Neuronal stem cell (in vitro differentiated cells): ENCODE data around the gene MAP1LC3C. TPM values are rescaled to one million over a fixed set of nuclear protein-coding genes. Genes with fewer than 3 reads are reported as not detected.

Experiments used
- DNase-seq: peaks from one replicate; pipeline ENCODE4 v3.0.0-alpha.2; 2013; ENCODE audit warnings: low spot score
- H2AFZ ChIP-seq: one replicate; pipeline ENCODE4 v1.6.1; 2013; ENCODE audit warnings: mild to moderate bottlenecking, low read length, inconsistent platforms
- H2AK5ac ChIP-seq: 2 replicates; pipeline ENCODE4 v1.6.1; 2013; ENCODE audit warnings: low read depth, mild to moderate bottlenecking, inconsistent platforms, low read length, moderate library complexity, mixed read lengths
- H2BK120ac ChIP-seq: 2 replicates; pipeline ENCODE4 v1.6.1; 2013; ENCODE audit warnings: low read depth, mild to moderate bottlenecking, inconsistent platforms, low read length, moderate library complexity, mixed read lengths
- H2BK12ac ChIP-seq: one replicate; pipeline ENCODE4 v1.6.1; 2013; ENCODE audit warnings: low read length, inconsistent platforms
- H2BK15ac ChIP-seq: 2 replicates; pipeline ENCODE4 v1.6.1; 2013; ENCODE audit warnings: mild to moderate bottlenecking, low read length, inconsistent platforms, mixed read lengths
- H2BK5ac ChIP-seq: one replicate; pipeline ENCODE4 v1.6.1; 2013; ENCODE audit warnings: inconsistent platforms, mild to moderate bottlenecking, low read length, moderate library complexity
- H3K14ac ChIP-seq: one replicate; pipeline ENCODE4 v1.6.1; 2013; ENCODE audit warnings: low read length, inconsistent platforms
- H3K18ac ChIP-seq: 2 replicates; pipeline ENCODE4 v1.6.1; 2013; ENCODE audit warnings: low read length, inconsistent platforms
- H3K23ac ChIP-seq: 2 replicates; pipeline ENCODE4 v1.6.1; 2013; ENCODE audit warnings: low read depth, mild to moderate bottlenecking, mixed read lengths, low read length, inconsistent platforms; ENCODE audit not compliant: poor library complexity
- H3K27ac ChIP-seq: replicated peaks from 3 replicates; pipeline ENCODE4 v1.5.1; 2013; ENCODE audit warnings: low read length, inconsistent platforms
- H3K27me3 ChIP-seq, 3 experiments: 2 replicates each; pipeline ENCODE4 v1.6.1; 2013; ENCODE audit warnings: low read length in 3 of 3, mild to moderate bottlenecking in 2 of 3, inconsistent platforms in 1 of 3, low read depth in 1 of 3, mixed read lengths in 1 of 3, moderate library complexity in 1 of 3; ENCODE audit not compliant: control insufficient read depth in 3 of 3, insufficient read depth in 3 of 3
- H3K36me3 ChIP-seq, 2 donors: replicated peaks in 1 of 2; 2 replicates each; pipeline ENCODE4 v1.6.1; 2013; ENCODE audit warnings: low read length in 2 of 2; ENCODE audit not compliant: control insufficient read depth in 2 of 2, insufficient read depth in 2 of 2
- H3K4ac ChIP-seq: 2 replicates; pipeline ENCODE4 v1.6.1; 2013; ENCODE audit warnings: inconsistent platforms, mild to moderate bottlenecking, low read length, moderate library complexity
- H3K4me1 ChIP-seq, 2 donors: 1 replicate in 1 of 2; 2 replicates in 1 of 2; pipeline ENCODE4 v1.6.1; 2013; ENCODE audit warnings: low read length in 2 of 2, low read depth in 1 of 2; ENCODE audit not compliant: control insufficient read depth in 2 of 2, insufficient read depth in 1 of 2
- H3K4me2 ChIP-seq: one replicate; pipeline ENCODE4 v1.6.1; 2013; ENCODE audit warnings: mild to moderate bottlenecking, low read length, inconsistent platforms; ENCODE audit not compliant: insufficient read depth, poor library complexity, severe bottlenecking
- H3K4me3 ChIP-seq, 2 donors: 2 replicates each; pipeline ENCODE4 v1.5.1; 2013; ENCODE audit warnings: low read length in 2 of 2, mild to moderate bottlenecking in 2 of 2, inconsistent platforms in 1 of 2, moderate library complexity in 1 of 2
- H3K79me1 ChIP-seq: one replicate; pipeline ENCODE4 v1.6.1; 2013; ENCODE audit warnings: low read depth, mild to moderate bottlenecking, inconsistent platforms, low read length, moderate library complexity
- H3K9ac ChIP-seq: one replicate; pipeline ENCODE4 v1.6.1; 2013; ENCODE audit warnings: mild to moderate bottlenecking, low read depth, low read length, inconsistent platforms; ENCODE audit not compliant: poor library complexity
- H3K9me3 ChIP-seq, 2 donors: replicated peaks in 1 of 2; 2 replicates each; pipeline versions ENCODE3 to v1.6.1; 2013; ENCODE audit warnings: low read length in 2 of 2, mild to moderate bottlenecking in 2 of 2, inconsistent platforms in 1 of 2, low read depth in 1 of 2, mixed read lengths in 1 of 2, moderate library complexity in 1 of 2; ENCODE audit not compliant: control insufficient read depth in 2 of 2, insufficient read depth in 1 of 2
- H4K8ac ChIP-seq: one replicate; pipeline ENCODE4 v1.6.1; 2013; ENCODE audit warnings: low read depth, mild to moderate bottlenecking, inconsistent platforms, low read length, moderate library complexity
- H4K91ac ChIP-seq: one replicate; pipeline ENCODE4 v1.6.1; 2013; ENCODE audit warnings: low read length, low read depth, mild to moderate bottlenecking, inconsistent platforms; ENCODE audit not compliant: poor library complexity
- WGBS, 2 donors: extraction: QIAGEN DNeasy Blood & Tissue Kit; methylation state at CpG; one replicate each; pipeline ENCODE4 v1.1.7; 2013; ENCODE audit warnings: missing lambda C conversion rate in 2 of 2, mixed read lengths in 1 of 2; ENCODE audit not compliant: insufficient read length in 2 of 2, insufficient replicate concordance in 1 of 2; ENCODE audit errors: extremely low coverage in 2 of 2; 5-methylcytosine and 5-hydroxymethylcytosine counted together
- polyA plus RNA-seq, 2 experiments: library from polyadenylated mRNA; stranded (reverse); fragments of 200-250 nt; gene quantifications; one replicate each; pipeline ENCODE4 v1.2.3, GENCODE V29; 2013

The MAP1LC3C gene
- polyA plus RNA-seq (2013, experiment 1 of 2), result 0.24 TPM
- 0.29 TPM for polyA plus RNA-seq (2013, experiment 2 of 2)

DNA sequence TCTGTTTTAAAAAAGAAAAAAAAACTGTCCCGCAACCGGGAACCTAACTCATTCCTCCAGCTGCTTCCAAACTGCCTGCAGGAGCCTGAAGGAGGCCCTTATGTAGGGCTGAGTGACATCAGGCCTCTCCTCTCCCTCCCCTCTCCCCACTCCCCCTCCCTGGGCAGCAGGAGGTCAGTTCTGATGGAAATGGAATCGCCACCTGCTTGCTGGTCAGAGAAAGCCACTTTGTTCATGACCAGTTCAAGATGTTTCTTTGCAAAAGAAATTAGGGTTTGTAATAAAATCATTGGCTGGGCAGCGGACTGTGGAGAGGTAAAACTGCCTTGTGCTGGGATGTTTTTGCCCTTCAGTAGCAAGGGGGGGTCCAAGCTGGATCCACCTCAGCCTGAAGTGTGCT is at the start of gene MAP1LC3C:
Gene MAP1LC3C (minus strand): TSS at position 73 of the 400 bp plus-strand sequence. CDS start 90 bp downstream, outside the sequence.
- H3K14ac ChIP-seq, result no peak within 1 kb of the TSS
- H4K8ac ChIP-seq, result no peak within 1 kb of the TSS
- H2AK5ac ChIP-seq, result no peak within 1 kb of the TSS
- no peak within 1 kb of the TSS for H2BK12ac ChIP-seq
- H3K23ac ChIP-seq, result no peak within 1 kb of the TSS
- H3K9me3 ChIP-seq, result peaks cover 0 to 1% of the 10 kb centered on the region in 2 donors
- no peaks in the 10 kb centered on the region for H3K27me3 ChIP-seq
- H3K79me1 ChIP-seq, result no peaks in the 10 kb centered on the region
- H3K27ac ChIP-seq, result no peak within 1 kb of the TSS
- H3K18ac ChIP-seq, result peak within 1 kb of the TSS; percentile 13
- H3K4me2 ChIP-seq, result no peak within 1 kb of the TSS
- peak within 1 kb of the TSS; percentile 83 for H2AFZ ChIP-seq
- no peak within 1 kb of the TSS for H2BK5ac ChIP-seq
- H2BK120ac ChIP-seq, result no peak within 1 kb of the TSS
- H2BK15ac ChIP-seq, result no peak within 1 kb of the TSS
- H3K4me3 ChIP-seq, result peak within 1 kb of the TSS; percentile 25 to 55
- H3K4me1 ChIP-seq, result peaks cover 2 to 8% of the 10 kb centered on the region in 2 donors
- no peak for DNase-seq
- no peak within 1 kb of the TSS for H4K91ac ChIP-seq
- no CpG with 5 or more reads among the region's 4 CpGs for WGBS, 2 donors
- H3K36me3 ChIP-seq, result no peaks in the 10 kb centered on the region
- H3K4ac ChIP-seq, result no peak within 1 kb of the TSS
- H3K9ac ChIP-seq, result no peak within 1 kb of the TSS

GRCh38 chr1:242043165-242043564 is 44.3 kb upstream of the MAP1LC3C start:
- no peaks in the 10 kb centered on the region for H3K79me1 ChIP-seq
- no peaks in the 10 kb centered on the region for H3K9me3 ChIP-seq
- H3K9ac ChIP-seq, result no peak overlapping the region
- H3K36me3 ChIP-seq, result no peaks in the 10 kb centered on the region
- H2BK12ac ChIP-seq, result no peak overlapping the region
- WGBS, 2 donors, result no CpG with 5 or more reads among the region's 3 CpGs
- no peaks in the 10 kb centered on the region for H3K27me3 ChIP-seq
- no peak overlapping the region for H3K4me2 ChIP-seq
- no peak overlapping the region for H3K27ac ChIP-seq
- H2AFZ ChIP-seq, result no peak overlapping the region
- H3K4me1 ChIP-seq, result peaks cover 0 to 1% of the 10 kb centered on the region in 2 donors
- no peak overlapping the region for H4K8ac ChIP-seq
- no peak overlapping the region for H2BK15ac ChIP-seq
- no peak overlapping the region for H3K18ac ChIP-seq
- H3K14ac ChIP-seq, result no peak overlapping the region
- H2BK5ac ChIP-seq, result no peak overlapping the region
- no peak overlapping the region for H2AK5ac ChIP-seq
- DNase-seq, result no peak
- no peak overlapping the region for H4K91ac ChIP-seq
- H2BK120ac ChIP-seq, result no peak overlapping the region
- no peak overlapping the region for H3K4ac ChIP-seq
- H3K4me3 ChIP-seq, result no peak overlapping the region
- H3K23ac ChIP-seq, result no peak overlapping the region

DNA sequence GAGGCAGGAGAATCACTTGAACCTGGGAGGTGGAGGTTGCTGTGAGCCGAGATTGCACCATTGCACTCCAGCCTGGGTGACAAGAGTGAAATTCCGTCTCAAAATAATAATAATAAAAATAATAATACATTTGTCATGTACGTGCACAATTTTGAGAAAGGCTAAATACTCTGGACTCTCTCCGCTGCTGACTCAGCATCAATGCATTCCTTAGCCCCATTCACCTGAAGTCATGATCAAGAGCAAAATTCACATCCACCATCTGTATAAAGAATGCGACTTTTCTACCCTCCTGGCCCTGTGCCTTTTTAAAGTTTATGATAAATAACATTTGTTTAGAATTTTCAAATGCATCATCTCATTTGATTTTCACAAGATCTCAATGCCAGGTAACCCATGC is 35.5 kb upstream of the MAP1LC3C start:
- no peak overlapping the region for H3K4me2 ChIP-seq
- no peak overlapping the region for H2BK15ac ChIP-seq
- H3K14ac ChIP-seq, result no peak overlapping the region
- H2BK5ac ChIP-seq, result no peak overlapping the region
- no peak overlapping the region for H2AFZ ChIP-seq
- H3K23ac ChIP-seq, result no peak overlapping the region
- H3K9me3 ChIP-seq, result no peaks in the 10 kb centered on the region
- H3K4ac ChIP-seq, result no peak overlapping the region
- H3K36me3 ChIP-seq, result no peaks in the 10 kb centered on the region
- H2BK120ac ChIP-seq, result no peak overlapping the region
- H2AK5ac ChIP-seq, result no peak overlapping the region
- no peak overlapping the region for H2BK12ac ChIP-seq
- H3K9ac ChIP-seq, result no peak overlapping the region
- no peak for DNase-seq
- H4K91ac ChIP-seq, result no peak overlapping the region
- H3K18ac ChIP-seq, result no peak overlapping the region
- WGBS, 2 donors, result no CpG with 5 or more reads among the region's 5 CpGs
- no peaks in the 10 kb centered on the region for H3K4me1 ChIP-seq
- no peaks in the 10 kb centered on the region for H3K27me3 ChIP-seq
- H4K8ac ChIP-seq, result no peak overlapping the region
- H3K79me1 ChIP-seq, result no peaks in the 10 kb centered on the region
- no peak overlapping the region for H3K4me3 ChIP-seq
- no peak overlapping the region for H3K27ac ChIP-seq

GRCh38 chr1:242033447-242033846 is 34.5 kb upstream of the MAP1LC3C start:
- Histone ChIP-seq H3K4ac (no peak overlapping the region), H3K18ac (no peak overlapping the region), H2BK120ac (no peak overlapping the region), H2BK15ac (no peak overlapping the region), H4K8ac (no peak overlapping the region), H3K4me3 (no peak overlapping the region), H4K91ac (no peak overlapping the region), H3K9me3 (no peaks in the 10 kb centered on the region), H2AK5ac (no peak overlapping the region), H3K27ac (no peak overlapping the region), H2AFZ (no peak overlapping the region), H3K36me3 (no peaks in the 10 kb centered on the region), H3K14ac (no peak overlapping the region), H3K27me3 (no peaks in the 10 kb centered on the region), H3K4me1 (no peaks in the 10 kb centered on the region), H2BK5ac (no peak overlapping the region), H3K79me1 (no peaks in the 10 kb centered on the region), H3K23ac (no peak overlapping the region), H3K9ac (no peak overlapping the region), H2BK12ac (no peak overlapping the region), H3K4me2 (no peak overlapping the region)
- no CpG with 5 or more reads among the region's 4 CpGs for WGBS, 2 donors
- DNase-seq, result no peak
